A549 treated with GW870086 at 1 μM for 4 hours (cell line): Measurements from ENCODE around the gene TOR1AIP1. TPM values are rescaled to one million over a fixed set of nuclear protein-coding genes. Genes with fewer than 3 reads are reported as not detected.

ENCODE experiments used
- total RNA-seq: library from RNA; stranded (reverse); fragments of 200-300 nt; extraction: Qiagen RNA extraction; gene quantifications from 5 replicates; pipeline ENCODE4 v1.2.3, GENCODE V29; 2022; ENCODE audit warnings: low read depth

Gene TOR1AIP1, protein sequence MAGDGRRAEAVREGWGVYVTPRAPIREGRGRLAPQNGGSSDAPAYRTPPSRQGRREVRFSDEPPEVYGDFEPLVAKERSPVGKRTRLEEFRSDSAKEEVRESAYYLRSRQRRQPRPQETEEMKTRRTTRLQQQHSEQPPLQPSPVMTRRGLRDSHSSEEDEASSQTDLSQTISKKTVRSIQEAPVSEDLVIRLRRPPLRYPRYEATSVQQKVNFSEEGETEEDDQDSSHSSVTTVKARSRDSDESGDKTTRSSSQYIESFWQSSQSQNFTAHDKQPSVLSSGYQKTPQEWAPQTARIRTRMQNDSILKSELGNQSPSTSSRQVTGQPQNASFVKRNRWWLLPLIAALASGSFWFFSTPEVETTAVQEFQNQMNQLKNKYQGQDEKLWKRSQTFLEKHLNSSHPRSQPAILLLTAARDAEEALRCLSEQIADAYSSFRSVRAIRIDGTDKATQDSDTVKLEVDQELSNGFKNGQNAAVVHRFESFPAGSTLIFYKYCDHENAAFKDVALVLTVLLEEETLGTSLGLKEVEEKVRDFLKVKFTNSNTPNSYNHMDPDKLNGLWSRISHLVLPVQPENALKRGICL
- 26.5 to 33.9 TPM (median 32.7 TPM) in 5 replicates for total RNA-seq

DNA sequence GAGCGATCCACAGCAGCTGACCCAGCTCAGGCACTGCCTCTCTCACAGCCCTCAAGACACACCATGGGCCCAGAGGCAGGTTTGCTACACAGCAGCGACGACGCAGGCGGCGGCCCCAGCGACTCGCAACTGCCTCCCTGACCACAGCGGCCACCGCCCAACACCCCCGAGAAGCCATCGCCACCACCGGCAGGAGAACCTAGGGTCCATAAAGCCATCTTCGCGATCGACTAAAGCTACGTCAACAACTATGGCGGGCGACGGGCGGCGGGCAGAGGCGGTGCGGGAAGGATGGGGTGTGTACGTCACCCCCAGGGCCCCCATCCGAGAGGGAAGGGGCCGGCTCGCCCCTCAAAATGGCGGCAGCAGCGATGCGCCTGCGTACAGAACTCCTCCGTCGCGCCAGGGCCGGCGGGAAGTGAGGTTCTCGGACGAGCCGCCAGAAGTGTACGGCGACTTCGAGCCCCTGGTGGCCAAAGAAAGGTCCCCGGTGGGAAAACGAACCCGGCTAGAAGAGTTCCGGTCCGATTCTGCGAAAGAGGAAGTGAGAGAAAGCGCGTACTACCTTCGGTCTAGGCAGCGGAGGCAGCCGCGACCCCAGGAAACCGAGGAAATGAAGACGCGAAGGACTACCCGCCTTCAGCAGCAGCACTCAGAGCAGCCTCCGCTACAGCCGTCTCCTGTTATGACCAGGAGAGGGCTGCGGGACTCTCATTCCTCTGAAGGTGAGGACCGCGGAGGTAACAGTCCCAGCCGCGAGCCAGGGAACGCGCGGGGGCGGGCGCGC lies at the start of gene TOR1AIP1:
TSS of gene TOR1AIP1 (plus strand) at position 33 of the 787 bp plus-strand sequence. CDS start at position 251, 218 bp downstream.

DNA sequence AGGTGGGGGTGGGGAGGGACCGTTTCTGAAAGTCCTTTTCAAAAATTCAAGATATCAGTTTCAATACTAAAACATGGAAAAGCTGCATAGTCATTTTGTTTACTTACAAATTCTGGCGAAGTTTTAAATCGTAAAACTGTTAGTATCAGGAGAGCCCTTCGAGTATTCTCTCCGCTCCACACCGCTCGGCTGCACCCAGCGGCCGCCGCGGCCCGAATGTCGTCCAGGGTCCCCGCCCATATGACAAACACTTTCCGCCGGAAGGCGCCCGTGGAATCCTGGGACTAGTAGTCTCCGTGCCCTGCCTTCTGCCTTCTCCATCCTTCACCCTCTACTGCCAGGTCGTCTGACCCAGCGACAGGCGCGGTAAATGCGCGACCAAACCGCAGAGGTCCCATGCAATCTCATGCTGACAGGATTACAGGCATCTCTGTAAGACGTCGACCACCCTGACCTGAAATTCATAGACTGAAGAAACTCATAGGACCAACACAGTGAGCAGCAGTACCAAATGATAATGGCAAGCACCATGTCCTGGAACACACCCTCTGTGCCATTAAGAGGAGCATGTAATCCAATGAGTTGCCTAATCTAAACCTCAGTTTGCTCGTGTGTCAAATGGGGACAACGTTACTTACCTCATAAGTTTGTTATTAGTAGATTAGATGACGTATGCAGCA lies 4.4 kb upstream of the TOR1AIP1 start, which contains the start of gene TOR1AIP2:
TSS of gene TOR1AIP2 (minus strand) at position 218 of the 680 bp plus-strand sequence. CDS start 25,138 bp downstream, outside the sequence.

DNA sequence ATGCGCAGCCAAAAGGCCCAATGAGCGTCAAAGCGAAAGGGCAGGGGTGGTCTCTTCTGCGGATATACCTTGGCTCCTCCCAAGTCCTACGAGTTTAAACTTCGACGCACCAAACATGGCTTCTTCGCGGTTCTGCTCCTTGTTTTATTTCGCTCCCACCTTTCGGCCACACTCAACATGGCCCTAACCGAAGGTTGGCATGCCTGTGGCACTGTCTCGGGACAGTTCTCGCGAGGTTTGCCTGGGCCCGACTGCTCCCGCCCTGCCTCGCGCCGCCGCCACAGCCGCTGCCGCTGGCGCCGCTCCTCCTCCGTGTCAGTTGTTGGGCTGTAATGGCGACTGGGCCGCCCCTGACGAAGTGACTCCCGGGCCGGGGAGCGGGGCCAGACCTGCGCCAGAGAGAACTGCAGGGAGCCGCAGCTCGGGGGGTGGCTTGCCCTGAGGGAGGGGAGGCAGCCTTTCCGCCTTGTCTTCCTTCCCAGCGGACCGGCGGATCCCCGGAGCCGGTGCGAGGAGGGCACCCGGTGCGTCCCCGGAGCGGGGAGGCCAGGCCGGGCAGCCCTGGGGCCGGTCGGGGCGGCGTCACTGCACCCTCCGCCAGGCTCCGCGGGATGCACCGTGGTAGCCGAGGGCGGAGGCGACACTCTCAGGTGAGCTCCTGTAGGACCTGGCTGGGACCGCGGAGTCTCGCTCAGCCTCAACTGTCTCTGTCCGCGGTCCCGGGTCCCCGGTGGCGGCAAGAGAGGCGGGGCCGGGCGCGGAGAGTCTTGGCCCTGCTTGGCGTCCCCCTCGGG lies 72.6 kb downstream of the TOR1AIP1 start, which contains the start of gene CEP350:
TSS of gene CEP350 (plus strand) at position 318 of the 794 bp plus-strand sequence. CDS start 31,372 bp downstream, outside the sequence.

Other genes with a start within 250 kb of the TOR1AIP1 start
- gene FAM163A, start 139.0 kb upstream of the TOR1AIP1 start, total RNA-seq: not detected in 5 replicates
- 16.3 to 19.6 TPM (median 18.1 TPM) in 5 replicates for gene TOR1AIP2, start 4.5 kb upstream of the TOR1AIP1 start, total RNA-seq
- gene CEP350, start 72.5 kb downstream of the TOR1AIP1 start, total RNA-seq: 7.8 to 13.0 TPM (median 11.7 TPM) in 5 replicates